HL-60/S4 treated with retinoic acid at 250 ng/mL for 4 days and 3 days (cell line): ENCODE data around the gene PAPPA.

Experiments
- in situ Hi-C: fragments of 300-500 bp; cut with MboI; formaldehyde crosslinking; loops from 2 replicates; pipeline ENCODE4 v1.7.0; 2022; ENCODE audit warnings: low sequenced_read_pairs

PAPPA gene

GRCh38 chr9:116369706-116370105, 216.1 kb downstream of the PAPPA start:
- in situ Hi-C loops = no loop called here

GRCh38 chr9:116370556-116370955, 217.0 kb downstream of the PAPPA start:
- in situ Hi-C loops = no loop called here

GRCh38 chr9:116372081-116372673, 218.6 kb downstream of the PAPPA start:
- in situ Hi-C loops = no loop called here

- in situ Hi-C loops = no loop called here
These were observed 219.2 kb downstream of the PAPPA start for GRCh38 chr9:116372786-116373185.

- in situ Hi-C loops = loop anchor here (25.0 kb wide), 2 partner anchors 90 to 110 kb away; no protein-coding TSS in a partner anchor
These were observed 223.7 kb downstream of the PAPPA start for GRCh38 chr9:116377179-116377798.

GRCh38 chr9:116378873-116379272, 225.3 kb downstream of the PAPPA start:
- in situ Hi-C loops = loop anchor here (25.0 kb wide), 2 partner anchors 92 to 108 kb away; no protein-coding TSS in a partner anchor

- in situ Hi-C loops = loop anchor here (25.0 kb wide), 2 partner anchors 93 to 107 kb away; no protein-coding TSS in a partner anchor
These were observed 226.2 kb downstream of the PAPPA start for GRCh38 chr9:116379821-116380220.

- in situ Hi-C loops = loop anchor here (25.0 kb wide), 2 partner anchors 93 to 107 kb away; no protein-coding TSS in a partner anchor
These were observed 227.0 kb downstream of the PAPPA start for GRCh38 chr9:116380496-116380995.

GRCh38 chr9:116381350-116381749, 227.8 kb downstream of the PAPPA start:
- in situ Hi-C loops = loop anchor here (25.0 kb wide), 2 partner anchors 94 to 106 kb away; no protein-coding TSS in a partner anchor

GRCh38 chr9:116382053-116382452, 228.5 kb downstream of the PAPPA start:
- in situ Hi-C loops = loop anchor here (25.0 kb wide), 2 partner anchors 95 to 105 kb away; no protein-coding TSS in a partner anchor

GRCh38 chr9:116383133-116383532, 229.5 kb downstream of the PAPPA start:
- in situ Hi-C loops = loop anchor here (25.0 kb wide), 2 partner anchors 96 to 104 kb away; no protein-coding TSS in a partner anchor

GRCh38 chr9:116383936-116384335, 230.3 kb downstream of the PAPPA start:
- in situ Hi-C loops = loop anchor here (25.0 kb wide), 2 partner anchors 97 to 103 kb away; no protein-coding TSS in a partner anchor

- in situ Hi-C loops = loop anchor here (25.0 kb wide), 2 partner anchors 99 to 101 kb away; no protein-coding TSS in a partner anchor
These were observed 234.5 kb downstream of the PAPPA start for GRCh38 chr9:116387934-116388698.

GRCh38 chr9:116389541-116390302, 236.1 kb downstream of the PAPPA start:
- in situ Hi-C loops = loop anchor here (25.0 kb wide), 2 partner anchors 98 to 102 kb away; no protein-coding TSS in a partner anchor

GRCh38 chr9:116390303-116391228, 237.0 kb downstream of the PAPPA start:
- in situ Hi-C loops = loop anchor here (25.0 kb wide), 2 partner anchors 97 to 103 kb away; no protein-coding TSS in a partner anchor

- in situ Hi-C loops = loop anchor here (25.0 kb wide), 2 partner anchors 96 to 104 kb away; no protein-coding TSS in a partner anchor
These were observed 237.8 kb downstream of the PAPPA start for GRCh38 chr9:116391306-116391900.

- in situ Hi-C loops = loop anchor here (25.0 kb wide), 2 partner anchors 94 to 106 kb away; no protein-coding TSS in a partner anchor
These were observed 239.6 kb downstream of the PAPPA start for GRCh38 chr9:116393198-116393597.

GRCh38 chr9:116394070-116394469, 240.5 kb downstream of the PAPPA start:
- in situ Hi-C loops = loop anchor here (25.0 kb wide), 2 partner anchors 93 to 107 kb away; no protein-coding TSS in a partner anchor
